Activated CD8-positive, alpha-beta memory T cell treated with anti-CD3 and anti-CD28 coated beads, Interleukin-2, amount 50 U/mL, for 1 hour (primary cell): ENCODE measurements around the gene JUN.
"Not testable (repeated sequence)": the region's sequence is repeated elsewhere in the genome, so short reads cannot be mapped to it uniquely, and the experiment has no call there.

ENCODE experiments used
- DNase-seq: peaks from one replicate; pipeline ENCODE4 v3.0.0-alpha.2; 2020; ENCODE audit errors: extremely low read depth

Gene JUN

GRCh38 chr1:58808077-58808476 is 24.2 kb upstream of the JUN start:
- no peak for DNase-seq

- no peak for DNase-seq
These were observed 22.1 kb upstream of the JUN start for GRCh38 chr1:58805716-58806571.

GRCh38 chr1:58804853-58805565 is 21.2 kb upstream of the JUN start:
- DNase-seq: no peak

GRCh38 chr1:58803858-58804257 is 20.0 kb upstream of the JUN start:
- no peak for DNase-seq

GRCh38 chr1:58802640-58803399 is 19.0 kb upstream of the JUN start:
- DNase-seq: no peak

- DNase-seq: not testable (repeated sequence)
These were observed 17.4 kb upstream of the JUN start for GRCh38 chr1:58801286-58801685.

GRCh38 chr1:58799650-58800049 is 15.8 kb upstream of the JUN start:
- DNase-seq: no peak

- DNase-seq: no peak
These were observed 15.1 kb upstream of the JUN start for GRCh38 chr1:58798910-58799442.

GRCh38 chr1:58796416-58796815 is 12.6 kb upstream of the JUN start:
- no peak for DNase-seq

GRCh38 chr1:58794585-58794984 is 10.7 kb upstream of the JUN start:
- DNase-seq: no peak

- no peak for DNase-seq
These were observed 9.0 kb upstream of the JUN start for GRCh38 chr1:58792846-58793245.

- no peak for DNase-seq
These were observed 7.3 kb upstream of the JUN start for GRCh38 chr1:58791106-58791505.

- DNase-seq: no peak
These were observed 6.3 kb upstream of the JUN start for GRCh38 chr1:58789996-58790660.

GRCh38 chr1:58789322-58789856 is 5.5 kb upstream of the JUN start:
- no peak for DNase-seq

- DNase-seq: no peak
These were observed 4.4 kb upstream of the JUN start for GRCh38 chr1:58788259-58788658.

- DNase-seq: no peak
These were observed 3.0 kb upstream of the JUN start for GRCh38 chr1:58786927-58787245.

- DNase-seq: no peak
These were observed 2.5 kb upstream of the JUN start for GRCh38 chr1:58786184-58786926.

GRCh38 chr1:58785442-58786058 is 1.7 kb upstream of the JUN start:
- DNase-seq: no peak

GRCh38 chr1:58784758-58785441 is 1.1 kb upstream of the JUN start:
- DNase-seq: peak; percentile 67
